OCI-LY7 (cell line): ENCODE results near the gene SDHC.

Experiments used
- CTCF ChIP-seq: fragments of 200-600 bp; sonication (generic); conservative IDR thresholded peaks from 2 replicates; pipeline ENCODE4 v1.5.1; 2014; ENCODE audit warnings: mild to moderate bottlenecking, antibody characterized with exemption, low read length, moderate library complexity, mixed read lengths
- EZH2phosphoT487 ChIP-seq: fragments of 200-600 bp; sonication (generic); IDR thresholded peaks from 2 replicates; pipeline ENCODE4 v1.6.1; 2018; ENCODE audit warnings: low read depth, borderline replicate concordance, mild to moderate bottlenecking, mixed run types, antibody characterized with exemption, low read length, moderate library complexity, mixed read lengths

GRCh38 chr1:161266202-161266601, 48.0 kb upstream of the SDHC start:
- TF ChIP-seq CTCF (no peak), EZH2phosphoT487 (no peak)
